Ammon's horn (tissue), 1 donor: ENCODE measurements around the gene CHAF1B.
A peak's percentile ranks its signal among the peaks of the same experiment; 100 is the strongest.
"Not testable (repeated sequence)": the region's sequence is repeated elsewhere in the genome, so short reads cannot be mapped to it uniquely, and the experiment has no call there.

ENCODE experiments used
- DNase-seq: peaks from one replicate; pipeline ENCODE4 v3.0.0-alpha.2; 2016; ENCODE audit warnings: low spot score

The CHAF1B gene

GRCh38 chr21:36388835-36389234 is 3.6 kb downstream of the CHAF1B start:
- DNase-seq = peak; percentile 62

GRCh38 chr21:36391649-36392048 is 6.5 kb downstream of the CHAF1B start:
- DNase-seq = not testable (repeated sequence)

GRCh38 chr21:36395353-36396111 is 10.3 kb downstream of the CHAF1B start:
- no peak for DNase-seq

- no peak for DNase-seq
Measured at GRCh38 chr21:36396325-36396724, 11.1 kb downstream of the CHAF1B start.

- DNase-seq = no peak
Measured at GRCh38 chr21:36396971-36397370, 11.8 kb downstream of the CHAF1B start.

- no peak for DNase-seq
Measured at GRCh38 chr21:36397606-36398005, 12.4 kb downstream of the CHAF1B start.

GRCh38 chr21:36399736-36400135 is 14.5 kb downstream of the CHAF1B start:
- DNase-seq = not testable (repeated sequence)

GRCh38 chr21:36400719-36401118 is 15.5 kb downstream of the CHAF1B start:
- no peak for DNase-seq

GRCh38 chr21:36402339-36402738 is 17.1 kb downstream of the CHAF1B start:
- no peak for DNase-seq

GRCh38 chr21:36403713-36404112 is 18.5 kb downstream of the CHAF1B start:
- DNase-seq = no peak

GRCh38 chr21:36408568-36408967 is 23.4 kb downstream of the CHAF1B start:
- DNase-seq = no peak

GRCh38 chr21:36411301-36411700 is 26.1 kb downstream of the CHAF1B start:
- no peak for DNase-seq

GRCh38 chr21:36412916-36413315 is 27.7 kb downstream of the CHAF1B start:
- DNase-seq = no peak

GRCh38 chr21:36415375-36415774 is 30.2 kb downstream of the CHAF1B start:
- no peak for DNase-seq

- no peak for DNase-seq
Measured at GRCh38 chr21:36419241-36419640, 34.0 kb downstream of the CHAF1B start.

- DNase-seq = peak; percentile 92
Measured at GRCh38 chr21:36419996-36420395, 34.8 kb downstream of the CHAF1B start.

GRCh38 chr21:36420571-36421339 is 35.6 kb downstream of the CHAF1B start:
- no peak for DNase-seq

- DNase-seq = no peak
Measured at GRCh38 chr21:36422279-36423098, 37.3 kb downstream of the CHAF1B start.

- no peak for DNase-seq
Measured at GRCh38 chr21:36423771-36424433, 38.7 kb downstream of the CHAF1B start.

GRCh38 chr21:36424592-36424991 is 39.4 kb downstream of the CHAF1B start:
- DNase-seq = no peak

- DNase-seq = no peak
Measured at GRCh38 chr21:36425286-36425685, 40.1 kb downstream of the CHAF1B start.

- no peak for DNase-seq
Measured at GRCh38 chr21:36427502-36427901, 42.3 kb downstream of the CHAF1B start.
